ENCODE measurements around the gene B2M. TPM values are rescaled to one million over a fixed set of nuclear protein-coding genes. Genes with fewer than 3 reads are reported as not detected.

The B2M gene
- polyA plus RNA-seq, 1 donor (not counting 4 experiments of a cell fraction or from before 2014, with no cell fraction given), result 3,098 TPM

- no peaks in the 10 kb centered on the region for H3K9me3 ChIP-seq (ENCODE audit: control insufficient read depth, low read depth, low read length)
- no peak for DNase-seq (ENCODE audit: low read depth, low spot score)
- H4K20me1 ChIP-seq (ENCODE audit: control insufficient read depth, extremely low read depth, insufficient read depth, low read length), result no peaks in the 10 kb centered on the region
- no peaks in the 10 kb centered on the region for H3K79me2 ChIP-seq (ENCODE audit: control insufficient read depth, insufficient read depth, low read length)
- H2AFZ ChIP-seq (ENCODE audit: control insufficient read depth, low read length), result no peak overlapping the region
- H3K4me2 ChIP-seq (ENCODE audit: control insufficient read depth, extremely low read depth, insufficient read depth, low read depth, low read length), result no peak overlapping the region
- no peaks in the 10 kb centered on the region for H3K9me1 ChIP-seq (ENCODE audit: control insufficient read depth, extremely low read depth, insufficient read depth, low read length)
- dilution Hi-C loops (cut with MboI; ENCODE audit: extremely low pct_ligation_motif_present, low sequenced_read_pairs), result no loop called here
- no peak overlapping the region for H3K4me3 ChIP-seq (ENCODE audit: control insufficient read depth in 2 of 3, extremely low read depth in 1 of 3, insufficient read depth in 2 of 3, low read depth in 1 of 3, low read length in 3 of 3)
- no peaks in the 10 kb centered on the region for H3K36me3 ChIP-seq (ENCODE audit: control insufficient read depth in 2 of 2, extremely low read depth in 1 of 2, insufficient read depth in 2 of 2, low read length in 2 of 2)
- FAIRE-seq, result no peak
- H3K27ac ChIP-seq (ENCODE audit: control insufficient read depth, insufficient read depth, low read length), result no peak overlapping the region
- peaks cover 3% of the 10 kb centered on the region for H3K4me1 ChIP-seq (ENCODE audit: control insufficient read depth, extremely low read depth, insufficient read depth, low read length)
- TF ChIP-seq EZH2 (IDR thresholded peaks at IDR 0.05; ENCODE audit: low read length) (no peak), CTCF (optimal IDR thresholded peaks at IDR 0.05 in 1 of 3, IDR thresholded peaks at IDR 0.05 in 1 of 3, conservative IDR thresholded peaks at IDR 0.05 in 1 of 3; ENCODE audit: extremely low read depth in 1 of 3, insufficient read depth in 2 of 3, low read length in 3 of 3) (no peak)
- H3K27me3 ChIP-seq (ENCODE audit: control insufficient read depth, extremely low read depth, insufficient read depth, low read length), result no peaks in the 10 kb centered on the region
- no peak overlapping the region for H3K9ac ChIP-seq (ENCODE audit: control insufficient read depth, extremely low read depth, insufficient read depth, low read length)
Measured at GRCh38 chr15:44668921-44669320, 42.4 kb upstream of the B2M start.

- H3K27ac ChIP-seq (ENCODE audit: control insufficient read depth, insufficient read depth, low read length), result no peak overlapping the region
- no peak overlapping the region for H3K4me2 ChIP-seq (ENCODE audit: control insufficient read depth, extremely low read depth, insufficient read depth, low read depth, low read length)
- TF ChIP-seq EZH2 (IDR thresholded peaks at IDR 0.05; ENCODE audit: low read length), result no peak
- TF ChIP-seq CTCF (optimal IDR thresholded peaks at IDR 0.05 in 1 of 3, IDR thresholded peaks at IDR 0.05 in 1 of 3, conservative IDR thresholded peaks at IDR 0.05 in 1 of 3; ENCODE audit: extremely low read depth in 1 of 3, insufficient read depth in 2 of 3, low read length in 3 of 3), result no peak
- H2AFZ ChIP-seq (ENCODE audit: control insufficient read depth, low read length), result no peak overlapping the region
- DNase-seq (ENCODE audit: low read depth, low spot score) (no peak), FAIRE-seq (no peak)
- no peaks in the 10 kb centered on the region for H3K9me1 ChIP-seq (ENCODE audit: control insufficient read depth, extremely low read depth, insufficient read depth, low read length)
- no peaks in the 10 kb centered on the region for H3K36me3 ChIP-seq (ENCODE audit: control insufficient read depth in 2 of 2, extremely low read depth in 1 of 2, insufficient read depth in 2 of 2, low read length in 2 of 2)
- H3K79me2 ChIP-seq (ENCODE audit: control insufficient read depth, insufficient read depth, low read length), result no peaks in the 10 kb centered on the region
- H3K9ac ChIP-seq (ENCODE audit: control insufficient read depth, extremely low read depth, insufficient read depth, low read length), result no peak overlapping the region
- dilution Hi-C loops (cut with MboI; ENCODE audit: extremely low pct_ligation_motif_present, low sequenced_read_pairs), result no loop called here
- no peaks in the 10 kb centered on the region for H3K4me1 ChIP-seq (ENCODE audit: control insufficient read depth, extremely low read depth, insufficient read depth, low read length)
- no peak overlapping the region for H3K4me3 ChIP-seq (ENCODE audit: control insufficient read depth in 2 of 3, extremely low read depth in 1 of 3, insufficient read depth in 2 of 3, low read depth in 1 of 3, low read length in 3 of 3)
- H4K20me1 ChIP-seq (ENCODE audit: control insufficient read depth, extremely low read depth, insufficient read depth, low read length), result no peaks in the 10 kb centered on the region
- H3K27me3 ChIP-seq (ENCODE audit: control insufficient read depth, extremely low read depth, insufficient read depth, low read length), result peaks cover 2% of the 10 kb centered on the region
- no peaks in the 10 kb centered on the region for H3K9me3 ChIP-seq (ENCODE audit: control insufficient read depth, low read depth, low read length)
Measured at GRCh38 chr15:44670087-44670950, 41.0 kb upstream of the B2M start.

Data from keratinocyte (primary cell).